ENCODE measurements around the gene LITAFD. TPM values are rescaled to one million over a fixed set of nuclear protein-coding genes. Genes with fewer than 3 reads are reported as not detected.

LITAFD gene
- total and polyA plus RNA-seq, 2 of the 4 experiments (the other 2 are of a cell fraction): not detected

DNA sequence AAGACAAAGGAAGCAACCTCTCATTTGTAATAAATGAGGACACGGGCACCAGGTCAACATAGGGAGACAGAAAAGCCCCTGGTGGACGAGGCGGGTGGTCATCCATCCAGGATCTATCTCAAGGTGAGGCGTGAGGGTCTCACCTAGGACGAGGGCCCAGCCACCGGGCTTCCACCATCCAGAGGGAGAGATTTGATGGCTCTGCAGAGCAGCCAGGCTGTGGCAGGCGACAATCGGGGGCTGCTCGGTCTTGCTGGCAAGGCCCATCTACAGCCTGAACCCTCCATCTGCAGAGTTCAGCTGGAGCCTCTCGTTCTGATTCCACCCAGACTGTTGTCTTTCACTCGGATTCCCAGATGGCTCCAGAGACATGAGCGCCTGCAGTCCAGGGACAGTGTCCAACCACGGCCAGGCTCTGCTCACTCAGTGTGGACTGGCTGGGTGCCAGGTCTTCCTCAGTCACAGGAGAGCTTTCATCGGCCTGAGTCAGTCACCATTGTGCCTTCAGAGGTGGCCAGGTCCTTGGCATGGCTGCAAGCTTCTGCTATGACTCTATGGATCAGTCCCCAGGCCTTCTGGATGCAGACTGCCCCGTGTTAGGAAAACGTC, 5.9 kb downstream of the LITAFD start:
- Histone ChIP-seq H3K4me1 (ENCODE audit: control insufficient read depth, insufficient read depth, low read length) (peaks cover 27% of the 10 kb centered on the region), H2BK15ac (ENCODE audit: low read depth, low read length) (no peak overlapping the region), H3K36me3 (ENCODE audit: control insufficient read depth, insufficient read depth, low read length) (peaks cover 26% of the 10 kb centered on the region), H4K5ac (ENCODE audit: low read depth, low read length) (no peak overlapping the region), H3K4ac (ENCODE audit: low read depth, low read length) (no peak overlapping the region), H3K79me1 (ENCODE audit: low read depth in 1 of 2, low read length in 2 of 2) (peaks cover 8 to 62% of the 10 kb centered on the region in 2 experiments; a peak in 3 of 4 replicates), H2BK20ac (ENCODE audit: low read depth, low read length) (no peak overlapping the region), H3K18ac (ENCODE audit: low read depth, low read length) (no peak overlapping the region), H2BK120ac (ENCODE audit: low read depth, low read length) (no peak overlapping the region), H3K14ac (replicated peaks; ENCODE audit: low read depth, low read length) (no peak overlapping the region), H3K27ac (ENCODE audit: insufficient read depth, low read length) (no peak overlapping the region), H3K27me3 (ENCODE audit: control insufficient read depth, insufficient read depth, low read length) (no peaks in the 10 kb centered on the region), H4K20me1 (ENCODE audit: insufficient read depth, low read length) (peaks cover 38% of the 10 kb centered on the region), H3K4me3 (ENCODE audit: insufficient read depth, low read depth, low read length) (no peak overlapping the region), H3K9me3 (ENCODE audit: control insufficient read depth, insufficient read depth, low read length) (no peaks in the 10 kb centered on the region), H4K91ac (ENCODE audit: insufficient read depth, low read depth, low read length) (no peak overlapping the region), H2AK5ac (ENCODE audit: low read depth, low read length) (no peak overlapping the region; the same call in 1 of the 2 replicates), H3K9me1 (ENCODE audit: insufficient read depth, low read length) (peaks cover 33% of the 10 kb centered on the region), H4K8ac (ENCODE audit: low read depth in 2 of 2, low read length in 2 of 2) (no peak overlapping the region), H2AFZ (replicated peaks; ENCODE audit: low read length, poor library complexity) (no peak overlapping the region), H2BK5ac (ENCODE audit: low read depth, low read length, poor library complexity, severe bottlenecking) (peak overlapping the region; percentile 27), H3K4me2 (ENCODE audit: low read depth, low read length) (no peak overlapping the region), H3K23ac (ENCODE audit: low read depth, low read length) (no peak overlapping the region), H3K56ac (ENCODE audit: extremely low read depth, insufficient read depth, low read length) (no peak overlapping the region), H2AK9ac (replicated peaks; ENCODE audit: low read depth, low read length, poor library complexity) (peak overlapping the region; percentile 52), H3K9ac (ENCODE audit: low read depth, low read length) (no peak overlapping the region)
- TF ChIP-seq NFE2L2 (IDR thresholded peaks at IDR 0.05; ENCODE audit: low read depth, low read length): no peak
- no peak for TF ChIP-seq RAD21 (IDR thresholded peaks at IDR 0.05; ENCODE audit: low read length)
- TF ChIP-seq, protein P1, sequence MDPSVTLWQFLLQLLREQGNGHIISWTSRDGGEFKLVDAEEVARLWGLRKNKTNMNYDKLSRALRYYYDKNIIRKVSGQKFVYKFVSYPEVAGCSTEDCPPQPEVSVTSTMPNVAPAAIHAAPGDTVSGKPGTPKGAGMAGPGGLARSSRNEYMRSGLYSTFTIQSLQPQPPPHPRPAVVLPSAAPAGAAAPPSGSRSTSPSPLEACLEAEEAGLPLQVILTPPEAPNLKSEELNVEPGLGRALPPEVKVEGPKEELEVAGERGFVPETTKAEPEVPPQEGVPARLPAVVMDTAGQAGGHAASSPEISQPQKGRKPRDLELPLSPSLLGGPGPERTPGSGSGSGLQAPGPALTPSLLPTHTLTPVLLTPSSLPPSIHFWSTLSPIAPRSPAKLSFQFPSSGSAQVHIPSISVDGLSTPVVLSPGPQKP (IDR thresholded peaks at IDR 0.05; ENCODE audit: borderline replicate concordance, low read depth, low read length): no peak
- TF ChIP-seq POLR2A (IDR thresholded peaks at IDR 0.05; ENCODE audit: low read depth, low read length): no peak
- TF ChIP-seq MAZ (IDR thresholded peaks at IDR 0.05; ENCODE audit: borderline replicate concordance, low read depth, low read length): no peak
- TF ChIP-seq RCOR1 (IDR thresholded peaks at IDR 0.05; ENCODE audit: insufficient replicate concordance, low read length): no peak
- TF ChIP-seq FOS (IDR thresholded peaks at IDR 0.05; ENCODE audit: low read depth, low read length): no peak
- TF ChIP-seq, protein P2, sequence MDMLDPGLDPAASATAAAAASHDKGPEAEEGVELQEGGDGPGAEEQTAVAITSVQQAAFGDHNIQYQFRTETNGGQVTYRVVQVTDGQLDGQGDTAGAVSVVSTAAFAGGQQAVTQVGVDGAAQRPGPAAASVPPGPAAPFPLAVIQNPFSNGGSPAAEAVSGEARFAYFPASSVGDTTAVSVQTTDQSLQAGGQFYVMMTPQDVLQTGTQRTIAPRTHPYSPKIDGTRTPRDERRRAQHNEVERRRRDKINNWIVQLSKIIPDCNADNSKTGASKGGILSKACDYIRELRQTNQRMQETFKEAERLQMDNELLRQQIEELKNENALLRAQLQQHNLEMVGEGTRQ (IDR thresholded peaks at IDR 0.05; ENCODE audit: low read depth, low read length): no peak
- no peak for TF ChIP-seq MXI1 (IDR thresholded peaks at IDR 0.05; ENCODE audit: borderline replicate concordance, low read depth, low read length)
- no peak for TF ChIP-seq CEBPB (IDR thresholded peaks at IDR 0.05; ENCODE audit: low read depth, low read length)
- TF ChIP-seq BHLHE40 (IDR thresholded peaks at IDR 0.05; ENCODE audit: low read depth, low read length): no peak
- TF ChIP-seq MAFK (IDR thresholded peaks at IDR 0.05; ENCODE audit: low read depth, low read length): no peak
- no peak for TF ChIP-seq CHD1 (IDR thresholded peaks at IDR 0.05; ENCODE audit: low read depth, low read length)
- ChIA-PET CTCF (no interaction called here), POLR2A (ENCODE audit: unreplicated experiment) (no interaction called here)
- in situ Hi-C loops (cut with MboI; ENCODE audit: low sequenced_read_pairs) (no loop called here), dilution Hi-C loops (cut with HindIII; ENCODE audit: low sequenced_read_pairs, unreplicated experiment) (no loop called here), intact Hi-C loops (cut with micrococcal nuclease) (loop anchor here (5.0 to 10.0 kb wide), 2 partner anchors 57 to 119 kb away; no protein-coding TSS in a partner anchor)
- DNase-seq (peak; percentile 78), ATAC-seq (ENCODE audit: low read depth) (peak; percentile 3; the same call in 1 of the 2 replicates)
- WGBS, 2 experiments (ENCODE audit: extremely low coverage in 2 of 2, insufficient read length in 1 of 2): 80% methylated on average over 4 of the region's 16 CpGs; no CpG with 5 or more reads in 1 of the 2 experiments
- no TSS peak for BruUV-seq (replicated peaks)
